Measurements from ENCODE around the gene MED29. TPM values are rescaled to one million over a fixed set of nuclear protein-coding genes. Genes with fewer than 3 reads are reported as not detected.

The MED29 gene
- total RNA-seq, 1 experiment from 2014 or later: 32.0 TPM

- H3K9ac ChIP-seq (ENCODE audit: low read length): no peak overlapping the region
- ChIA-PET POLR2A (interaction anchor here (0.5 kb wide), 1 partner anchor 21 kb away, joined by 5 read pairs; the partner anchor contains the start of gene SAMD4B), CTCF (interaction anchor here (1.7 kb wide), 1 partner anchor 28 kb away, joined by 3 read pairs; the partner anchor contains the start of genes MED29 and PAF1), RAD21 (ENCODE audit: low non-redundant PET in 1 of 2, low total read pairs in 2 of 2, uncharacterized antibody in 2 of 2, unreplicated experiment in 2 of 2) (no interaction called here)
- H3K27ac ChIP-seq (ENCODE audit: low read depth, low read length): no peak overlapping the region
- BruUV-seq (replicated peaks): no TSS peak
- no peak overlapping the region for H3K4me3 ChIP-seq (replicated peaks in 1 of 2; ENCODE audit: low read depth in 1 of 2, low read length in 2 of 2)
- H3K9me2 ChIP-seq (ENCODE audit: insufficient read depth): no peaks in the 10 kb centered on the region
- DNase-seq (ENCODE audit: low read depth, low spot score) (no peak), ATAC-seq (peak; percentile 25; the same call in 1 of the 2 replicates)
- peaks cover 0 to 11% of the 10 kb centered on the region in 2 experiments; a peak in 2 of 4 replicates for H3K4me1 ChIP-seq (ENCODE audit: control insufficient read depth in 1 of 2, insufficient read depth in 2 of 2, low read length in 2 of 2)
- intact Hi-C loops (cut with micrococcal nuclease): no loop called here
- peaks cover 22 to 40% of the 10 kb centered on the region in 2 experiments; a peak in 3 of 4 replicates for H3K36me3 ChIP-seq (ENCODE audit: control insufficient read depth in 1 of 2, insufficient read depth in 2 of 2, low read length in 2 of 2)
- H3K4me2 ChIP-seq (ENCODE audit: low read length): peak overlapping the region; percentile 18
- peaks cover 7% of the 10 kb centered on the region; the same call in 1 of the 2 replicates for H3K79me2 ChIP-seq (ENCODE audit: insufficient read depth, low read length)
- H2AFZ ChIP-seq (ENCODE audit: low read depth, low read length, poor library complexity, severe bottlenecking): no peak overlapping the region
- H3K27me3 ChIP-seq (ENCODE audit: insufficient read depth, low read length): no peaks in the 10 kb centered on the region
- TF ChIP-seq MAX (IDR thresholded peaks at IDR 0.05): no peak
- TF ChIP-seq CEBPB (IDR thresholded peaks at IDR 0.05; ENCODE audit: low read depth): no peak
- no peak for TF ChIP-seq CBX3 (IDR thresholded peaks at IDR 0.05; ENCODE audit: low read depth)
- TF ChIP-seq EZH2 (IDR thresholded peaks at IDR 0.05): no peak
- no peak for TF ChIP-seq POLR2AphosphoS5 (IDR thresholded peaks at IDR 0.05; ENCODE audit: low read depth, low read length)
- TF ChIP-seq FOSL1 (IDR thresholded peaks at IDR 0.05; ENCODE audit: low read depth): no peak
- no peak for TF ChIP-seq ATF3 (IDR thresholded peaks at IDR 0.05)
- H4K20me1 ChIP-seq (ENCODE audit: insufficient read depth): no peaks in the 10 kb centered on the region; the same call in 1 of the 2 replicates
- no peaks in the 10 kb centered on the region for H3K9me3 ChIP-seq (ENCODE audit: control insufficient read depth in 1 of 2, insufficient read depth in 1 of 2, low read depth in 1 of 2, low read length in 2 of 2)
Measured at GRCh38 chr19:39362682-39363657, 28.2 kb upstream of the MED29 start.
